Right hindlimb (tissue), 1 donor: ENCODE results near the gene ACVR2A.

Experiments used
- DNase-seq: peaks from one replicate; pipeline ENCODE4 v3.0.0-alpha.2; 2018

The ACVR2A gene

DNA sequence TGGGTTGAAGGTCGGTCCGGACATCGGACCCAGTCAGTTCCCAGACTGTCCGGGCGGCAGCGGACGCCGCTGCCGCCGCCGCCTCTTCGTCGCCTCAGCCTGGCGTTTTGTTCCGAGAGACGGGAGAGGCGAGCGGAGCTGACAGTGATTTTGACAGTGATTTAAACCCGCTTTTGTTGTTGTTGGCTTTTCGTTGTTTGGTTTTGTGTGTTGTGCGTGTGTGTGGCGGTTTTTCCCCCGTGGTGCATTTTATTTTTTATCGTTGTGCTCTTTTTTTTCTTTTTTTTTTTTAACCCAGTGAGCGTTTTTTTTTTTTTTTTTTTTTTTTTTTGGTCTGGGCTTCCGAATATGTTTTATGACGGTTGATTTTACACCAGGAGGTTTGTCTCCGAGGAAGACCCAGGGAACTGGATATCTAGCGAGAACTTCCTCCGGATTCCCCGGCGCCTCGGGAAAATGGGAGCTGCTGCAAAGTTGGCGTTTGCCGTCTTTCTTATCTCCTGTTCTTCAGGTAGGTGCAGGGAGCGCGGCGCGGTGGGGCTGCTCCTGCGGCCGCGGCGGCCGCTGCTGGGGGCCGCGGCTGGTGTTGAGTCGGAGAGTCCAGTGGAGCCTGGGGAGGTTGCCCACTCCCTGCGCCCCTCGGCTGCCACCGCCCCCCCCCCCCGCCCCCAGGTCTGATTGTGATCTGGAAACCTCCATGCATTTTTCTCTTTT, at the start of gene ACVR2A:
Gene ACVR2A (plus strand): TSS at position 333 of the 714 bp plus-strand sequence. CDS start 124 bp downstream, at position 457.
- DNase-seq, result peak; percentile 57

DNA sequence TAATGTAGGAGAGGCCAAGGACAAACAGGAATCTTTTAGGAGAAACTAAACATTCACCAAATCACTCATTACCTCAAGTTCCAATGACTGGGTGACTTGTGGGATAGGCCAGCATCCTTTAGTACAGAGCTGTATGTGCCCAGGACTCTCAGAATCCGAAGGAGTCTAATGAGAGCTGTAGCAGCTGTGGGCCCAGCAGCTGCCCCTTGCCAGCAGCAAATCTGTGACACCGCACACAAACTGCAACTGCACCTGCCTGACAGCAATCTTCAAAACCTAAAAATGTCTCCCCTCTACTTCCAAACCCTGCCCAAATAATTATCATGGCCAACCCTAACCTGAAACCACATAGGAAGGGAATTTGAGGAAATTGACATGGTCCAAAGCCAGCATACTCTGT, 44.5 kb upstream of the ACVR2A start:
- DNase-seq, result peak; percentile 29

DNA sequence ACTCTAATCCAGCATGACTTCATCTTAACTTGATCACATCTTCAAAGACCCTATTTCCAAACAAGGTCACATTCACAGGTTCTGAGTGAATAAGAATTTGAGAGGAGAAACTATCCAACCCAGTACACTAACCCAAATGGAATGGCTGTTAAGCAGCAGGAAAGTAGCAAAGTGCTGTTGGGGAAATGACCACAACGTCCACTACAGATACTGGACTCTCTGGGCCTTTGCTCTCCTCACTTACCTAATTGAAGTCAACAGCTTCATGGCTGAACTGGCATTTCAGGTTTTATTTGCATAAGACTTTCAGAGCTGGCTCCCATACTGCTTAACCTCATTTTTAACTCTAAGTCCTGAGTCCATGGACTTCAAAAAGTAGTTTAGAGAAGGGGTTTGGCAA, 38.0 kb upstream of the ACVR2A start:
- no peak for DNase-seq

DNA sequence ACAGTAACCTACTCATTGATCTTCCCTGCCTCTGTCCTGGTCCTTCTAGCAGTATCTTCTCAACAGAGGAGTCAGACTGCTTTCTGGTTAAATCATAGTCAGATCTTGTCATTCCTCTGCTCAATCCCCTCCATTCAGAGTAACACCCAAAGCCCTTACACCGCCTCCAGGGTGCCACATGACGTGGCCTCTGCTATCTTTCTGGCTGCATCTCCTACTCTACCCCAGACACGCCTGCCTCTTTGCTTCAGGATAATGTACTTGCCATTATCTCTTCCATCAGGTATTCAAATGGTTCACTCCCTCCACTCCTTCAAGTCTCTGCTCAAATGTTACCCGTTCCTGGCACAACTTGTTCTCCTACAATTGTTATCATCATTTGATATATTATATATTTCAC, 36.3 kb upstream of the ACVR2A start:
- DNase-seq, result no peak

DNA sequence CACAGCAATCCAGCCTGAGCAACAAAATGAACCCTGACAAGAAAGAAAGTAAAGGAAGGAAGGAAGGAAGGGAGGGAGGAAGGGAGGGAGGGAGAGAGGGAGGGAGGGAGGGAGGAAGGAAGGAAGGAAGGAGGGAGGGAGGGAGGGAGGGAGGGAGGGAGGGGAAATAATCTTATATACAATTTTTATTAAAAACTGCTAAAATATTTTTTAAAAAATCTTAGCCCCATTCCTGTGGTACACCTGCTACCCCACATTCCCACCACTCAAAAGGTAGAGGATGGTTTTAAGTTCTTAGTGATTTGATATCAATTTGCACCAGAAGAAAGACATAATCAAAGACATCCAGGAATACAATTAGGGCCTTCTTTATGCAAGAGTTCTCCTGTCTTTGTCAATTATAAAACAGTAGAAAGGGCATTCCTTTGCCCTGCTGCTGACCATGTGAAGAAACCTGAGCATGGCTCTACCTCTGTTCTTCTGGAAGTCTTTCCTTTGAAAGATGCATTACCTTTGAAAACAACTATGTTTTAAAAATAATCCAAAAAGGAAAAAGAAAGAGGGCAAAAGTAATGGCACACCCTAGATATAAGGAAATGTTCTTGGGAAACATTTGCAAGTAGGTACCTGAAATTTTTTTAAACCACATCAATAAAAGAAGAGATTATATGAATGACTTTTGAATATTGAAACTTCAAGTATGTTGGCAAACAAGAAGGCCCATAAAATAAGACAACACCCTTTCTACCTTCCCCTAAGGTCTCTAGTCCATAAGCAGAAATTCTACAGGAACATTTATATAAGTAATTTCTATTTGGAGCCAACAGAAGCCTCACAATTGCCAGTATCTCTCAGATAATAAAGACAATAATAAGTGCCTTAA, 33.7 kb upstream of the ACVR2A start:
- DNase-seq, result no peak

DNA sequence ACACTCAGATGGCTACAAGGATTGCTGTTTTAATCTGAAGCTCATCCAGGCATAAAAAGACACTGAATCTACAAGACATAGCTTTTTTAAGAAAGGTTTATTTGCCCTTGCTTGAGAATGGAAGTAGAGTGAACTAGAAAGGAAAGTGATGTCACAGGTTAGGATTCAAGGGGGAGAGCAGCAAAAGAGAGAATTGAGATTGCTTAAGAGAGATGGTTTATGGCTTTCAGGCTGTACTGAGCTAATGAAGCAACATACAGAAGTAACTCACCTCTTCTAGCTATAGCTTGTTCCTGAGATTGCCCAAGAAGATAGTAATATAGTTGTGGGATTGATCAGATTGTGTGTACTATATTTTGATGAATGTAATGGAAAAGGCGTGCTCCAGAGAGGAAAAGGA, 26.1 kb upstream of the ACVR2A start:
- DNase-seq, result no peak

DNA sequence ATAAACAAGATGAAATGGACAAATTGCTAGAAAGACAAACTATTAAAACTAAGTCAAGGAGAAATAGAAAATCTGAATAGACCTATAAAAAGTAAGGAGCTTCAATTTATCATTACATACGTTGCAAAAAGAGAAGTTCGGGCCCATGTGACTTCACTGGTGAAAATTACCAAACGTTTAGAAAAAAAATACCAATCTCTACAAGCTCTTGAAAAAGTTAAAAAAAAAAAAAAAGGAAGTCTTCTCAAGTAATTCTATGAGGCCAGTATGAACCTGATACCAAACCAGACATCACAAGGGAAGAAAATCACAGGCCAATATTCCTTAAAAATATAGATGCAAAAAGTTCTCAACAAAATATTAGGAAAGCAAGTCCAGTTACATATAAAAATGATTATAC, 20.2 kb upstream of the ACVR2A start:
- DNase-seq, result no peak

DNA sequence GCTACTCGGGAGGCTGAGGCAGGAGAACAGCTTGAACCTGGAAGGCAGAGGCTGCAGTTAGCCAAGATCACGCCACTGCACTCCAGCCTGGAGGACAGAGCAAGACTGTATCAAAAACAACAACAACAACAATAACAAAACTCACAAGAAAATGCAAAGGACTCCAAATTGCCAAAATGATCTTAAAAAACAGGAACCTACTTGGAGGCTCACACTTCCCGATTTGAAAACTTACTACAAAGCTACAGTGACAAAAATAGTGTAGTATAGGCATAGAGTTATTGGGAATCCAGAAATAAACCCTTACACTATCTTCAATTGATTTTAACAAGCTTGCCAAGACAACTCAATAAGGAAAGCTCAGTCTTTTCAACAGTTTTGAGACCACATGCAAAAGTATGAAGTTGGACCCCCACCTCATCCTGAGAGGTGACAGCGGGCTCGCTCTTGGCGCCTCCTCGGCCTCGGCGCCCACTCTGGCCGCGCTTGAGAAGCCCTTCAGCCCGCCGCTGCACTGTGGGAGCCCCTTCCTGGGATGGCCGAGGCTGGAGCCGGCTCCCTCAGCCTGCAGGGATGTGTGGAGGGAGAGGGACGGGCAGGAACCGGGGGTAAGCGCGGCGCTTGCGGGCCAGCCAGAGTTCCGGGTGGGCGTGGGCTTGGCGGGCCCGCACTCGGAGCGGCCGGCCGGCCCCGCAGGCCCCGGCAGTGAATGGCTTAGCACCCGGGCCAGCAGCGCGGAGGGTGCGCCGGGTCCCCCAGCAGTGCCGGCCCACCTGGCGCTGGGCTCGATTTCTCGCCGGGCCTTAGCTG, 18.3 kb upstream of the ACVR2A start:
- no peak for DNase-seq

DNA sequence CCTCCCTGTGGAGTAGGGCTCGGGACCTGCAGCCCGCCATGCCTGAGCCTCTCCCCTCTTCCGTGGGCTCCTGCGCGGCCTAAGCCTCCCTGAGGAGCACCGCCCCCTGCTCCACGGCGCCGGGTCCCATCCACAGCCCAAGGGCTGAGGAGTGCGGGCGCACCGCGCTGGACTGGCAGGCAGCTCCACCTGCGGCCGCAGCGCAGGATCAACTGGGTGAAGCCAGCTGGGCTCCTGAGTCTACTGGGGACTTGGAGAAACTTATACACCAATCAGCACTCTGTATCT, 17.8 kb upstream of the ACVR2A start:
- no peak for DNase-seq

DNA sequence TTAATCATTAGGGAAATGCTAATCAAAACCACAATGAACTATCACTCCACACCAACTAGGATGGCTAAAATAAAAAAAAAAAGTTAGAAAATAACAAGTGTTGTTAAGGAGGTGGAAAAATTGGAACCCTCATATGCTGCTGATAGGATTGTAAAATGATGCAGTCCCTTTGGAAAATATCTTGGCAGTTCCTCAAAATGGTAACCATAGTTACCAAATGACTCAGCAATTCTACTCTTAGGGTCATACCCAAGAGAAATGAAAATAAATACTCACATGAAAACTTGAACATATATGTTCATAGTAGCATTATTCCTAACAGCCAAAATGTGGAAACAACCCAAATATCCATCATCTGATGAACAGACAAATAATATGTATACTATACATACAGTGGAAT, 15.7 kb upstream of the ACVR2A start:
- no peak for DNase-seq

DNA sequence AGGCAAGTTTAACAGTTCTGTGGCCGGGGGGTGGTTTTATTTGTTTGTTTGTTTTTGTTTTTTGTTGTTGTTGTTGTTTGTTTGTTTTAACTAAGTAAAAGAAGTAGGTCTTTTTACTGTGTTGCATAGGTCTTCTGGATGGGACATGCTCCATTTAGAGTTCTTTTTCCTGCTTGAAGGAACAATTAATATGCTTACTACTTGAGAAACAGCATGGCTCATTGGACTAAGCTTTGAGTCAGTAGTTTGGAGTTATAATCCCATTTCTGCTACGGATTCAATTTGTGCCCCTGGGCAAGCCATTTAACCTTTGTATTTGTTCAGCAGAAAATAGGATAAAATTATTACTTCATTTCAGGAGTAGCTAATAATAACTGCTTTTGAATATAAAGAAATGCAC, 8.7 kb upstream of the ACVR2A start:
- DNase-seq, result no peak

DNA sequence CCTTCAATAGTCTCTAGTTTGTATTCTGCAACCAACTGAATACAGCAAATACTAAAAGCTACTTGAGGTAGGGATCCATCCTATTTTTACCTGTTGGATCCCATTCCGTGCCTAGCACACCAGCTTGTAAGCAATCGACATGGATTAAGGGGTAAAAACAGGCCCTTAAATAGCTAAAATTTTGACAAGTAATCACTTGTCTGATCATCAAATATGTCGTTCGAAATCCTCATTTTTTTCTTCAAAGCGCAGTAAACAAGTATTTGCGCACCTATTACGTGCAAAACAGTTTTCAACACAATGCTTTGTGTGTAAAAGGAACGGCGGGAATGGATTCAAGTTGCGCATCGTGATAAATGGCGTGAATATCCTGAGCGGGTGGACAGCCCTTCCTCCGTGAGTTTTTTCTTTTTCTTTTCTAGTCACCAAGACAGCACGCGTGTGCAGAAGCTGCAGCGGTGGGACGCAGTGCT, 1.4 kb upstream of the ACVR2A start:
- no peak for DNase-seq

DNA sequence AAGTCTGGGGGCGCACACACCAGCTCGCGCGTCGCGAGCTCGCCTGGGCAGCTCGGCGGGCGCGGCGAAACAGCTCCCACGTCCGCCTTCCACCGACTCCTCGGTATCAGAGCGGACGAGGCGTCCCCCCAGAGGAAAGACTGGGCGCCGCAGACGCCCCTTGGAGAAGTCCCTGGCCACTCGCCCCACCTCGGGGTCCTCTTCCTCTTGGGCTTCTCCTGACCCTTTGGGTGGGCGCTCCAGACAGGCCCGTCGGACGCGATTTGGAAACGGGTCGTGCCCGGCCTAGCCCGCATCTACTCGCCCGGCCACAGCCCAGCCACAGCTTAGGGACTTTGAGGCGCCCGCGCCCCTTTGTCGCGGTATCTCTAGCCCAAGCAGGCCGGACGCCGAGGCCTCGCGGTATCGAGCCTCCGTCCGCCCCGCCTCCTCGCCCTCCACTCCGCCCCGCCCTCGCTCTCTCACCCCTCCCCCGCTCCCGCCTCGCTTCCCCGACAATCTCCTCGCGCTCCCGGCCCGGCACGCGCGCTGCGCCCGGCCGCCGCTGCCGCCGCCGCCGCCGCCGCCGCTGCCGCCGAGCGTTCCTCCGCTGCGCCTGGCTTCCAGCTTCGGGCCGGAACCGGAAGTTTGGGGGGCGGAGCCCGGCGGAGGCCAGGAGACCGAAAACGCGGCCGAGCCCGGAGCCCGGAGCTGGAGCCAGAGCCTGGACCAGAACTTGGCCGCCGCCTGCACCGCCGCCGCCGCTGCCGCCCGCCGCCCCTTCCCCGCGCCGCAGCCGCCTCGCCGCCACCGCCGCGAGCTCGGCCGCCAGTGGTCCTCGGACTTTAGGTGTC, 749 bp upstream of the ACVR2A start:
- DNase-seq, result peak; percentile 95

DNA sequence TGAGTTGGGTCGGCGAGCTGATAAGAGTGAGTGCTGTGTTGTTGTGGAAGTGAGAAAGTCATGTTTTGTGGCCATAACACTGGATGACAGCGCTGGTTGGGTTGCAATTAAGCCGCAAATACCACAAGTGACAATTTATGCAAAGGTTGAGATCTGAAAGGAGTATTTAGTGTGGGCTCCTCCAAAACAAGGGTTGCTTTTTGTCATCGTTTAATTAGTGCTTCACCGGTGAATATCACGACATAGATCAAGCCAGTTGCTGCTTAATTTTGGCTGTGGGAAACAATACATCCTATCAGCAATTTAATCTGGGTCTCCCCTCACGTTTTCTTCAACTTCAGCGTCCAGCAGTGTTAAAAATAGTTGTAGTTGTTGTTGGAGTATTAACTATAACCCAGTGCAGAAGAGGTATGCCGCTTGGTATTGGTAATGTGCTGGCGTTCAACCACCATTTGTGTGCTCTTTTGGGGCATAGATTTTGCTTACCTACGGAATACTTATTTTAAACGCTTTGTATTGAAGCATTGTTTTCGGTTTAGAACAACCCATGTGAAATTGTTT, 662 bp downstream of the ACVR2A start:
- DNase-seq, result peak; percentile 15

DNA sequence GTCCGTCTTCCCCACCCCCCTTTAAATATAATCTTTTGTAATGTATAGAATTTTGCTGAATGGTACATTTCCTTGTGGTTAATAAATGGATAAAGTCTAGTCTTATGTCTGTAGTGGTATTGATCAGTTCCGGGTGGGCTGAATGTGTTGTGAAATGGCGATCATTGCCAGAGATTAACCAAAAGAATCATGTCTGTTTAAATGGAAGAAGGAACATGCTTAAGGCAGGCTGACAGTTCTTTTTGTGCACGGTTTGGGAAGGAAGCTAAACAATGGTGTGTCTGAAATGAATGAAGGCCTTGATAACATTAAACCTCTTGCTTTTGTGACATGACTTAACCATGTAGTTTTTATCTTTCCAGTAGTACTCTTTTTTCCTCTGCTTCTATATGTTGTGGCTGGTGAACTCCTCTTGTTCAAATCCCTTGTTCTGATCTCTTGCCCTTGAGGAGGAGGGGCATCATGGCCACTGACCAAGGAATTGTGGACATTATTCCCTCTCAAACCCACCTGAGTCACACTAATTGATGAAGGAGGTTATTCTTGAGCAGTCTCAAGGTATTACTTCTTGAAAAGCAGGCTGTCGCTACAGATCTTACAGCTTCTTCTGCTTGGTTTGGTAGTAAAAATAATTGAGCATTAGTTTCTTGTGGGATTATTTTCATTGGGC, 1.7 kb downstream of the ACVR2A start:
- no peak for DNase-seq

DNA sequence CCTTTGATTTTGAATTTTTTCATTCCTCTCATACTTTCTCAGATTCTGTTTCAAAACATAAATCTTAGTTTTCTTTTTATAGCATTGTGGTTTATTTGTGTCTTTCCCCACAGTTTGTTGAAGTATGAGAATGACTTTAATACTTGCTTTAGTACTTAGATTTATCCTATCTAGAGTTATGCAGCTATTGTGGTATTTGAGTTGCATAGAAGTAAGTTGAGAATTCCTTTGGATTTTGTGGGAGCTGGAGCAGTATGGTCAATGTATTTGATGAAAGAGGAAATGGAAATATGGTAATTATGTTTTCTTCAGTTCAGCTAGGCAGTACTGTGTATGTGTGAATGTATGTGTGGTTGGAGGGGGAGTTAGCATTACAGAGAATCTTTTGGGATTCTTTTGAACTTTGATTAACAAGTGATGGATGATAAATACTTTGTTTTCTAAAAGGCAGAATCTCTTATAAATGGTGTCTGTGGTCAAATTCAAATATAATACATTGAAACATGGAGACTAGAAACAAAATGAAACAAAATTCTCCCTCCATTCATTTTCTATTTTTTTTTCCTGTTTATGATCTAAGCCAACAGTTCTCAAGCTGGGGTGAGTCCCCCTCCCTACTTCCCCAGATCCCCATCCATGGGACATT, 3.0 kb downstream of the ACVR2A start:
- no peak for DNase-seq

DNA sequence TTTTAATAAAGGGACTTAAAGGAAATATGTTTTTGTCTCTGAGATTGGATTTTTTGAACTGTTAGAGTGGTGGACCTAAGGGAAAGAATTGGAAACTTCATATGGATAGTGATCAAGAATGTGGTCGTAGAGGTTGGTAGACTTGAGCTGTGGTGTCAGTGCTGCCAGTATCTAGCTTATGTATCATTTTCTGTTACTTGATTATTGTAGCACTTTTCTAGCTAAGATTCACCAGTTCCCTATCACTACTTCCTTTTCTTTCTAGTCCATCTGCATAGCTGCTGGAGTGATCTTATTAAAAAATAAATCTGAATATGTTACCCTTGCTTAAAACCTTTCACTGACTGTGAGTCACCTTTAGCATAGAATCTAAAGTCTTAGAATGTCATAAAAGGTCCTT, 6.0 kb downstream of the ACVR2A start:
- DNase-seq, result no peak

DNA sequence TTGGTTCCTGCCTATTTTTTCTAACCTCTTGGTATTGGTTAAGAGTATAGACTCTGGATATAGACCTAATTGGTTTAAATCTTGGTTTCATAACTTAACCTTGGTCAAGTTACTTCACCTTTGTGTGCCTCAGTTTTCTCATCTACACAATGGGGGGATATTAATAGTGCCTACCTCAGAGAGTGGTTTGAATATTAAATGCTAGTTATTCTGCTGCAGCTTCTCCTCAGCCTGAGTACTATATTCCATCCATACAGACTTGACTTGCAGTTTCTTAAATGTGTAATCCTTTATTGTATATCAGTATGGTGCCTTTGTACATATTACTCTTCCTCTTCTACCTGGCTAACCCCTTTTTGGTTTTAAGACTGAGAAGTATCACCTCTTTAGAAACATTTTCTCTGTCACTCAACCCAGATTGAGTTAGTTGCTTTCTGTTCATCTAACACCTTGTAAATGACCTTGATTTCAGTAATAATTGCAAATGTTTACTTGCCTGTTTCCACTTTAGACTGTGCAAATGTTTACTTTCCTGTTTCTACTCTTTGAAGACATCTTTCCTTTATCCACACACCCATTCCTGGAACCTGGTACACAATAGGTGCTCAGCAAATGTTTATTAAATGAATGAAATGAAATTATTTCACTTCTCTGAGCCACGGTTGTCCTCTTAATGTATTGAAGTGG, 6.6 kb downstream of the ACVR2A start:
- DNase-seq, result no peak

DNA sequence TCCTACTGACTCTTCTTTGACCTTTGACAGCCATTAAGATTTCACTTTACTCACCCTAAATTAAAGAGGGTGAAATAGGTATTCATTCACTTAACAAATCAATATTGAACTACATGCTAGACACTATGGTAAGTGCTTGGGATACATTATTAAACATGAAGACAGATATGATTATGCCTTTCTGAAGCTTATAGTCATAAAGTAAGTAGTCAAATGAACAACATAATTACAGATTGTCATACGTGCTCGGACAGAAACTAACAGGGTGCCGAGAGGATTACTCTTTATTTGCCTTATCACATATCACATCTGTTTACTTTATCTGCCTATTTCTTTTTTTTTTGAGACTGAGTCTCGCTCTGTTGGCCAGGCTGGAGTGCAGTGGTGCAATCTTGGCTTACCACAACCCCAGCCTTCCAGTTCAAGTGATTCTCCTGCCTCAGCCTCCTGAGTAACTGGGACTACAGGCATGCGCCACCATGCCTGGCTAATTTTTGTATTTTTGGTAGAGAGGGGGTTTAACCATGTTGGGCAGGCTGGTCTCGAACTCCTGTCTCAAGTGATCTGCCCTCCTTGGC, 9.8 kb downstream of the ACVR2A start:
- DNase-seq, result no peak

DNA sequence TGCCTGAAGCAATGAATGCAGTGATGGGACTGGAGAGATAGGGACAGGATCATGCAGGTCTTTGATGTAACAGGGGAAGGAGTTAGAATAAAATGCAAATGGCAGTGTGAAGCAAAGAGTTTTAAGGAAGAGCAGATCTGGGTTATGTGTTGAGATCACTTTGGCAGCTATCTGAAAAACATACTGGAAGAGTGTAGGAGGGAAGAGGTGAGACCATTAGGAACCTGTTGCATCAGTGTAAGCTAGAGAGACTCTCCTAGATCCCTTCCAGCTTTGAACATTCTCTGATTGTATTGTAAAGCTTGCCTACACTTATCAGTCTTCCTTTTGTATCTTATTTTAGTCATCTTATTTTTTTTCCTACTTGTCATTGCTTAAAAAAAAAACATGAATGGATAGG, 10.5 kb downstream of the ACVR2A start:
- DNase-seq, result no peak
